Globus pallidus (tissue), 1 donor: ENCODE results near the gene HERC2.

Experiments used
- DNase-seq: peaks from one replicate; pipeline ENCODE4 v3.0.0-alpha.2; 2015; ENCODE audit warnings: low spot score

Gene HERC2

GRCh38 chr15:28112101-28112760 is 209.7 kb downstream of the HERC2 start:
- DNase-seq, result no peak

DNA sequence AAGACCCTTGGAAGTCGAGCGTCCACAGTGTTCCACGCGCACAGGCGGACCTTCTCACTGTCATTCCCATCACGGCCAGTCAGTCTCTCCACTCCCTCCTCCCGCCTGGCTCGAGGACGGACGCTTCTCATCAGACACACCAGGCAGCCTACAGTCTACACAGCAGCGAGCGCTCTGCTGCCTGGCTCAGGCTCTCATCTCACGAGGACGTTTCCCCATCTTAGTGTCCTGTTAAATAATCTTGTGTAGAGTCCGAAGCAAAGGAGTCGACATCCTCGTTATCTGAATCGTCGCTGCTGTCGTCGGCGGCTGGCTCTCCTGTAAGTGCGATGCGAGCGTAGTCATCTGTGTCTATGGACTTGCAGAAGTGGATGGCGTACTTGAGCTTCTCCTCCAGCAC is 210.4 kb downstream of the HERC2 start:
- no peak for DNase-seq

- DNase-seq, result no peak
Observed at GRCh38 chr15:28110481-28110881, 211.5 kb downstream of the HERC2 start.

- no peak for DNase-seq
Observed at GRCh38 chr15:28109626-28110455, 212.1 kb downstream of the HERC2 start.

GRCh38 chr15:28107904-28108275 is 214.1 kb downstream of the HERC2 start:
- no peak for DNase-seq

DNA sequence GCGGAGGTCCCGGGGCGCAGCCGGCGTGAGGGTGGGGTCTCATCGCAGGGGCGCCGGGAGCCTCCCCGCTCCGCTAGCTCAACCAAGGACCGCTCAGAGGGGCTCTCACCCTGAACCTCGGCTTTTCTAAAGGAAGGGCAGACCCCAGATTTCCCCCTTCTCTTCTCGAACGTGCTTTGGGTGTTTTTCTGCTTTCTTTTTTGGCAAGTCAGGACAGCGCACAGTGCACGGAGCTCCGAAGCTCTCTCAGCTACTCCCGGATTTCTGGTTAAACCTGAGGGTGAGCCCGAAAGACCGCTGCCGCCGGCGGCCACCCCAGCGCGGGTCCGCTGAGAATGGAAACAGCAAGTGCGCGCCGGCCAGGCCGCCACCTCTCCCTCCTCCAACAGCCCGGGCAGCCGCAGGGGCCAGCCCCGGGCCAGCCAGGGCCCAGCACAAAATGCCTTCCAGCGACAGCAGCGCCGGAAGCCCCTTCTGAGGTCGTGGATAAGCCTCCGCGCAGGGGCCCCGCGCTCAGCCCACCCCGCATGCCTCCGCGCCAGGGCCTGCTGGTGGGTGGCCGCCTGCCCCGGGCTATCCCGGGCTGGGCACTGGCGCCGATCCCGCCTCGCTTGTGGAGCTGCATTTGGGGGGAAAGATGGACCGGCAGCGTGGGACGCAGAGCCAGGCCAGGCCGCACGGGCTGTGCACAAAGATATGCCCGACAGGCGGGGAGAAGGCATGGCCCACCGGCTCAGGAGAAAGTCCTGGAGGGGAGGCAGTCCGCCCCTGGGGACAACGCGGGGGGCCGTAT is 214.7 kb downstream of the HERC2 start:
- DNase-seq, result no peak

GRCh38 chr15:28106294-28107110 is 215.5 kb downstream of the HERC2 start:
- DNase-seq, result no peak

DNA sequence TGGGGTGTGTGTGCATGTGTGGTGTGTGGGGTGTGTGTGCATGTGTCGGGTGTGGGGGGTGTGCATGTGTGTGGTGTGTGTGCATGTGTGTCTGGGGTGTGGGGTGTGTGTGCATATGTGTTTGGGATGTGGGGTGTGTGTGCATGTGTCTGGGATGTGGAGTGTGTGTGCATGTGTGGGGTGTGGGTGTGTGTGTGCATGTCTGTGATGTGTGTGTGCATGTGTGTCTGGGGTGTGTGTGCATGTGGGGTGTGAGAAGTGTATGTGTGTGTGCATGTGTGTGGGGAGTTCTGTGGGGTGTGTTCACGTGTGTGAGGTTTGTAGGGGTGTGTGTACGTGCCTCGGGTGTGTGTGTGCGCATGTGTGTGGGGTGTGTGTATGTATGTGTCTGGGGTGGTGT is 216.2 kb downstream of the HERC2 start:
- DNase-seq, result no peak

- no peak for DNase-seq
Observed at GRCh38 chr15:28105224-28105791, 216.7 kb downstream of the HERC2 start.

DNA sequence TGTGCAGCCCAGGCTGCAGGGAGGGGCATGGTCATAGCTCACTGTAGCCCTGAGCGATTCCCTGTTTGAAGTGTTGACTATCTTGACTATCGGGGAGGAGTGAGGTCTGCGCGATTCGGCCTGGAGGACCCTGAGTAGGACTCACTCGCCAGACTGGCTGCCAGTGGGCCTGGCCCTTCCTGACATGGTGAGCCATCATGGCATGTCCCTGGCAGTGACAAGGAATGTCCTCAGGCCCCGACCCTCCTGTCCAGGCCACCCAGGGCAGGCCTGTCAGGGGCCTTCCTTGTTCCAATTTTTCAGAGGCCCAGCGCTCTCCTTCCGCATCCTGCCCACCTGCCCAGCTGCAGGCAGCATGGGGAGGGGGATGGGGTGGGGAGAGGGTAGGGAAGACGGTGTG is 217.7 kb downstream of the HERC2 start:
- no peak for DNase-seq

GRCh38 chr15:28103831-28104230 is 218.1 kb downstream of the HERC2 start:
- no peak for DNase-seq

DNA sequence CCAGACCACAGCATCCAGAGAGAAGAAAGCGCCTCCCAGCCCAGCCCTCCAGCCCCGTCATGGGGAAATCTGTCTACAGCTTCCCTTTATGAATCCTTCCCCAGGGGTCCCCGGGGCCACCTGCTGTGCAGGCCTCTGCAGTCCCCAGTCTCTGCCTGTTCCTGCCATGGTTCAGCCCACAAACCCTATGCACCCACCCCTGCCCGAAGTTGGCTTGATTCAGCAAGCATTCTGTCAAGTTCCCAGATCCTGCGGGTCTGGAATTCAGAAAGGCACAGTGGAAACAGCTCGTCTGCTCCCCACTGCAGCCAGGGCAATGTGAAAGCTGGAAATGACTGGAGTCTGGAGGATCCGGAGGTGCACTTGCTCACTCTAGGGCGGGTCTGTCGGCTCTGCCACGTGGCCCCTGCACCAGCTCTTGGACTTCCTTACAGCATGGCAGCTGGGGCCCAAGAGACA is 220.0 kb downstream of the HERC2 start:
- DNase-seq, result no peak

DNA sequence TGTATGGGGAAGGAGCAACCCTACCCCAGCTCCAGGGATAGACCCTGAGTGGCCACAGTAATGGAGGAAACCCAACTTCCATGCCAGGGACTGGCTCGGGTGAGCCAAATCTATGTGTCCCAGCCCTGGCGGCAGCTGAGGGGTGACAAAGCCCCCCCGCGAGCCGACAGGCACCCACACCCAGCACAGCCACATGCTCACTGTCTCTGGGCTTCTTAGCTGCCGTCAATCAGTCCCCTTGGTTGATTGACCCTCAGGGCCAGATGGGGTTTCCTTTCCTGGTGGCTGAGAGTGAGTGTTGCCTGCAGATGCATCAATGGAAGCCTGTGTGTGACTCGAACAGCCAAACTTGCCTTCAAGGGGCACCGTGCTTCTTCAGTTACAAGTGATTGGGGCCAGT is 220.8 kb downstream of the HERC2 start:
- no peak for DNase-seq

DNA sequence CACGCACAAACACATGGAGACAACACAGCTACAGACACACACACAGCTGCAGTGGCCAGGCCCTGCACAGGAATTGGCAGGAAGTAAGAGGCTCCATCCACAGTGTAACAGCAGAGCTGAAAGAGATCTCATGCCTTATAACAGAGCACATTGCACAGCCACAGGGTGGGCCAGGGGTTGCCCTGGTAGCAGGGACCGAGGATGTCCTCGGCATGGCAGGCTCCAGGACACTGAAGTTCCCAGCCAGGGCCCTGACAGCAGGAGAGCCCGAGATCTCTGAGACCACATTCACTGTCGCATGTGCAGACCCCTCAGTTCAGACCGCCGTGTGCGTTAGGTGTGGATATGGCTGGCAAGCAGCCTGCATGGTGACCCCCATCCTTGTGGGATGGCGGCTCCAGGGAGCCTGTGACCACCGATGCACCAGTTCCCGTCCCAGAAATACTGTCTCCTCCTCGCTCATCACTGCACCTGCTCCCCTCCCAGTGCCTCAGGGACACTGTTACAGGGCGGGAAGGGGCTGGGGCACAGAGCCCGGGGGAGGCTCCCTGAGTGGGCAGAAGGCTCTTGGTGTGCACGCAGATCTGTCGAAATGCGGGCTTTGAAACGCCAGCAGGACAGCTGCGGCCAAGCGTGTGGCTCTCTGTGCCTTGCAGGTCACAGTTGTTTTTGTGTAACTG is 221.3 kb downstream of the HERC2 start:
- DNase-seq, result no peak

DNA sequence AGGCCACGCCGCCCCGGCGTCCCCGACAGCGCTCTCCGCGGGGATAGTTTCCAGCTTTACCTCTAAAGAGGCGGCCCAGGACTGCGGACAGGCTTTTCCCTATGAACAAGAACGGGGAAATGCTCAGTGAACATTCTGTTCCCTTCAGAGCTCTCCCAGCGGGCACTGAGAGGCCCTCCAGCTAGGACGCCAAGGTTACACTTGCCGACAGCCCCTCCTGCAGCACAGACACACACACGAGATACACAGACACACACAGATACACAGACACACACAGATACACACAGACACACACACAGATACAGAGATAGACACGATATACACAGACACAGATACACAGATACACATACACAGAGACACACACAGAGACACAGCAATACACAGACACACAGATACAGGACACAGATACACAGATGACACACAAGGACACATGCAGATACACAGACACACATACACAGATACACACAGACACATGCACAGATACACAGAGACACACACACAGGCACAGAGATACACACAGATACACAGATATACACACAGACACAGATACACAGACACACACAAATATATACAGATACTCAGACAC is 222.3 kb downstream of the HERC2 start:
- no peak for DNase-seq

DNA sequence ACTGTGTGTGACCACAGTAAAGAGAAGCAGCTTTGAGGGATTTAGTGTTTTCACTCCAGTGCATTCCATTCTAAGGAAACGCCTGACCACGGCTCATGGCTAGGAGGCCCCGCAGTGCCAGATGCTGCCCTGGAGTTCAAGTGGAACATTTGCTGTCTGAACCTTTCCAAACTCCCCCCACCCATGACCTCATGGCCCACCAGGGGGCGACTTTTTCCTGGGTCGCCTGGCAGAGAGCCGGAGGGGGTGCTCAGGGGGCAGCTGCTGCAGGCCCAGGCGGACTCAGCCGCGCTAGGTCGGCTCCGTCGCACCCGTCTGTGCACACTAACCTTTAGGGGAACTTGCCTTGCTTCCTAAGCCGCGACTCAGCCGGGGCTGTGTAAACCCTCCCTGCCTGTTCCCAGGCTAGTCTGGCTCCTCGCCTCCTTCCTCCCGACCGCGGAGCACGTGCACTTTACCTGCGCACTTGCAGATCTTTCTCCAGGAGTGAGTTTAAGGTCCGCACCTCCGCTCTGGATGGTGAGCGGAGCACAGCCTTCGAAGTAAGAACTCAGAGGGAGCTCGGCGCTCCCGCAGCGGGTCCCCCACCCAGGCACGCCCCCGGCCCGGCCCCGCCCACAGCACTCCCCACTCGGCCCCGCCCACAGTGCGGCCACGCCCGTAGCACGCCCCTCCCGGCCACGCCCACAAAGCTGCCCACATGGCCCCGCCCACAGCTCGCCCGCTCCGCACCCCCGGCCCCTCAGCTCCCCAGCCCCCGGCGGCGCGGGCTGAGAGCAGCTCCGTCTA is 223.0 kb downstream of the HERC2 start, which contains the start of gene OCA2:
TSS of gene OCA2 (minus strand) at position 550 of the 789 bp plus-strand sequence. CDS start 17,441 bp downstream, outside the sequence.
- no peak for DNase-seq

DNA sequence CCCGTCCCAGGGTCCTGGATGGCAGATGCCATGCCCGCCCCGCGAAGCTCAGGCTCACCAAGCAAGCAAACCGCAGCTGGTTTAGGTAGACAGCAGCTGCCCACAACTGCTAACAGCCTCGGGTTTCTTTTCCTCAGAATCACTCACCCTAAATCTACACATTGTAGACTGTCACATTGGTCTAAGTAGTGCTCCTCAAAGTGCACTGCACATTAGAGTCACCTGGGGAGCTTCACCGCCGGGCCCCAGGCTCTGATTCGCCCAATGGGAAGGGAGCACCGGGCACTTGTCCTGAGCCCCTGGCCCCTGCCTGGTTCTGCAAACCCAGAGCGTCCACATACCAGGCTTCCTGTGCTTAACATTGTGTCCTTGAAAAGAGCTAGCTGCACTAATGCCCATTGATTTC is 223.6 kb downstream of the HERC2 start:
- no peak for DNase-seq

- DNase-seq, result no peak
Observed at GRCh38 chr15:28097656-28098359, 224.2 kb downstream of the HERC2 start.
